H1 (cell line): Measurements from ENCODE around the gene TGFBR2. TPM values are rescaled to one million over a fixed set of nuclear protein-coding genes. Genes with fewer than 3 reads are reported as not detected.

Experiments used
- CTCF ChIA-PET: fragments of 300-600 bp; sonication (Branson Sonifier 250); formaldehyde crosslinking; loops from one replicate; lab custom pipeline; 2021; ENCODE audit not compliant: partially characterized antibody; lab: Charles Lee
- POLR2A ChIA-PET: fragments of 300-600 bp; sonication (Branson Sonifier 250); formaldehyde crosslinking; loops from one replicate; lab custom pipeline; 2021; ENCODE audit warnings: inconsistent platforms; ENCODE audit not compliant: partially characterized antibody; lab: Charles Lee
- DNase-seq, 2 experiments: peaks; one replicate each; pipeline versions ENCODE4 v3.0.0 to v3.0.0-alpha.2; 2010 to 2022; ENCODE audit warnings: low spot score in 2 of 2, low read depth in 1 of 2, mixed read lengths in 1 of 2
- FAIRE-seq: peaks from 2 replicates; lab custom pipeline; 2011; peaks lifted over from hg19 to GRCh38; lab: Jason Lieb, UNC
- H2AFZ ChIP-seq: 2 replicates; pipeline ENCODE4 v1.8.1; 2012; ENCODE audit warnings: low read length, inconsistent platforms
- H2AK5ac ChIP-seq: 2 replicates; pipeline ENCODE4 v1.6.1; 2013; ENCODE audit warnings: low read depth, low read length
- H2BK120ac ChIP-seq: replicated peaks from 2 replicates; pipeline ENCODE3; 2013; ENCODE audit warnings: low read depth, low read length, inconsistent platforms
- H2BK12ac ChIP-seq: 2 replicates; pipeline ENCODE4 v1.6.1; 2013; ENCODE audit warnings: low read depth, low read length
- H2BK15ac ChIP-seq: 2 replicates; pipeline ENCODE4 v1.6.1; 2013; ENCODE audit warnings: low read length
- H2BK20ac ChIP-seq: 2 replicates; pipeline ENCODE4 v1.6.1; 2013; ENCODE audit warnings: low read length
- H2BK5ac ChIP-seq: 2 replicates; pipeline ENCODE4 v1.6.1; 2013; ENCODE audit warnings: low read depth, low read length
- H3K14ac ChIP-seq: 2 replicates; pipeline ENCODE4 v1.6.1; 2013; ENCODE audit warnings: inconsistent platforms; ENCODE audit not compliant: insufficient read length
- H3K18ac ChIP-seq: 2 replicates; pipeline ENCODE4 v1.6.1; 2013; ENCODE audit warnings: low read length; ENCODE audit errors: extremely low read depth
- H3K23ac ChIP-seq: 2 replicates; pipeline ENCODE4 v1.6.1; 2013; ENCODE audit warnings: inconsistent platforms; ENCODE audit not compliant: insufficient read length
- H3K23me2 ChIP-seq: 2 replicates; pipeline ENCODE4 v1.6.1; 2013; ENCODE audit warnings: low read depth, low read length
- H3K27ac ChIP-seq: 2 replicates; pipeline ENCODE4 v1.6.1; 2011; ENCODE audit warnings: low read depth, low read length, inconsistent platforms
- H3K27me3 ChIP-seq, 4 experiments: replicated peaks in 1 of 4; 1 replicate in 1 of 4; 2 replicates in 3 of 4; pipeline versions ENCODE4 v1.6.1 to v1.8.1; 2011 to 2013; ENCODE audit warnings: low read length in 3 of 4, mild to moderate bottlenecking in 3 of 4, inconsistent platforms in 2 of 4, mixed read lengths in 2 of 4, moderate library complexity in 1 of 4; ENCODE audit not compliant: control insufficient read depth in 3 of 4, insufficient read depth in 3 of 4; ENCODE audit errors: extremely low read depth in 1 of 4
- H3K36me3 ChIP-seq, 4 experiments: 2 replicates each; pipeline versions ENCODE4 v1.6.1 to v1.8.1; 2011 to 2013; ENCODE audit warnings: mild to moderate bottlenecking in 4 of 4, low read length in 3 of 4, moderate library complexity in 2 of 4, control low read depth in 1 of 4, inconsistent platforms in 1 of 4; ENCODE audit not compliant: insufficient read depth in 4 of 4, control insufficient read depth in 2 of 4
- H3K4ac ChIP-seq: replicated peaks from 2 replicates; pipeline ENCODE3; 2013; ENCODE audit warnings: low read length, low read depth, mixed read lengths, inconsistent platforms; ENCODE audit not compliant: insufficient read length
- H3K4me1 ChIP-seq, 4 experiments: replicated peaks in 1 of 4; 1 replicate in 1 of 4; 2 replicates in 3 of 4; pipeline versions ENCODE4 v1.6.1 to v1.8.1; 2011 to 2013; ENCODE audit warnings: low read length in 3 of 4, inconsistent platforms in 2 of 4, mixed read lengths in 1 of 4; ENCODE audit not compliant: insufficient read depth in 4 of 4, control insufficient read depth in 3 of 4
- H3K4me2 ChIP-seq, 2 experiments: 2 replicates each; pipeline versions ENCODE4 v1.6.1 to v1.8.1; 2011 to 2013; ENCODE audit warnings: low read depth in 2 of 2, low read length in 2 of 2, control low read depth in 1 of 2, inconsistent platforms in 1 of 2, mild to moderate bottlenecking in 1 of 2; ENCODE audit not compliant: insufficient read depth in 1 of 2
- H3K4me3 ChIP-seq, 4 experiments: fragments of 200-600, 300-600 bp in 1 of 4; sonication (generic), shearing (Covaris generic), sonication (Bioruptor Twin) in 1 of 4; 2 replicates each; pipeline versions ENCODE4 v1.5.1 to v1.8.1; 2011 to 2016; ENCODE audit warnings: low read length in 4 of 4, low read depth in 3 of 4, control low read depth in 2 of 4, inconsistent platforms in 2 of 4, mild to moderate bottlenecking in 2 of 4, mixed read lengths in 1 of 4, moderate library complexity in 1 of 4; ENCODE audit not compliant: insufficient read depth in 2 of 4; ENCODE audit errors: extremely low read depth in 1 of 4
- H3K56ac ChIP-seq: replicated peaks from 2 replicates; pipeline ENCODE3; 2013; ENCODE audit warnings: low read depth, mild to moderate bottlenecking, mixed read lengths, low read length, inconsistent platforms; ENCODE audit not compliant: insufficient read length
- H3K79me1 ChIP-seq: 2 replicates; pipeline ENCODE4 v1.6.1; 2013; ENCODE audit warnings: low read depth, low read length, control low read depth
- H3K79me2 ChIP-seq, 2 experiments: 2 replicates each; pipeline versions ENCODE4 v1.6.1 to v1.8.1; 2012 to 2013; ENCODE audit warnings: low read length in 2 of 2, mild to moderate bottlenecking in 2 of 2, inconsistent platforms in 1 of 2; ENCODE audit not compliant: insufficient read depth in 2 of 2, control insufficient read depth in 1 of 2
- H3K9ac ChIP-seq, 4 experiments: replicated peaks in 1 of 4; 1 replicate in 1 of 4; 2 replicates in 3 of 4; pipeline versions ENCODE4 v1.6.1 to v1.8.1; 2011 to 2013; ENCODE audit warnings: low read depth in 3 of 4, low read length in 3 of 4, control low read depth in 2 of 4, mild to moderate bottlenecking in 2 of 4, moderate library complexity in 2 of 4, inconsistent platforms in 1 of 4; ENCODE audit errors: extremely low read depth in 1 of 4
- H3K9me3 ChIP-seq, 2 experiments: 2 replicates each; pipeline versions ENCODE4 v1.6.1 to v1.8.1; 2012 to 2013; ENCODE audit warnings: mild to moderate bottlenecking in 2 of 2, moderate library complexity in 2 of 2, control low read depth in 1 of 2, inconsistent platforms in 1 of 2, low read depth in 1 of 2, low read length in 1 of 2, mixed read lengths in 1 of 2; ENCODE audit not compliant: insufficient read depth in 2 of 2
- H4K20me1 ChIP-seq, 2 experiments: replicated peaks in 1 of 2; 2 replicates each; pipeline versions ENCODE3 to v1.8.1; 2011 to 2013; ENCODE audit warnings: inconsistent platforms in 2 of 2, low read length in 2 of 2, mild to moderate bottlenecking in 1 of 2; ENCODE audit not compliant: insufficient read depth in 2 of 2, control insufficient read depth in 1 of 2
- H4K5ac ChIP-seq: 2 replicates; pipeline ENCODE4 v1.6.1; 2013; ENCODE audit warnings: low read length, low read depth, mixed read lengths, inconsistent platforms; ENCODE audit not compliant: insufficient read length
- H4K8ac ChIP-seq: 2 replicates; pipeline ENCODE4 v1.8.0; 2013; ENCODE audit warnings: mild to moderate bottlenecking, moderate library complexity, low read length, inconsistent platforms; ENCODE audit not compliant: insufficient read depth; ENCODE audit errors: extremely low read depth
- H4K91ac ChIP-seq: replicated peaks from 2 replicates; pipeline ENCODE3; 2013; ENCODE audit warnings: low read length, mixed read lengths, inconsistent platforms; ENCODE audit not compliant: insufficient read length
- ATF3 ChIP-seq: IDR thresholded peaks from 2 replicates; pipeline ENCODE4 v1.6.1; 2011; ENCODE audit warnings: low read depth, mild to moderate bottlenecking, low read length; ENCODE audit not compliant: insufficient read depth
- CHD2 ChIP-seq: IDR thresholded peaks from 2 replicates; pipeline ENCODE4 v1.6.1; 2012; ENCODE audit warnings: low read length, improper control_type of control experiment
- E2F6 ChIP-seq: IDR thresholded peaks from 2 replicates; pipeline ENCODE4 v1.6.1; 2012; ENCODE audit warnings: inconsistent platforms
- EGR1 ChIP-seq: IDR thresholded peaks from 2 replicates; pipeline ENCODE4 v1.6.1; 2011; ENCODE audit warnings: low read depth, low read length, borderline replicate concordance
- FOSL1 ChIP-seq: IDR thresholded peaks from 2 replicates; pipeline ENCODE4 v1.6.1; 2011; ENCODE audit warnings: mild to moderate bottlenecking, low read depth, low read length, moderate library complexity; ENCODE audit not compliant: insufficient read depth
- KDM4A ChIP-seq: IDR thresholded peaks from one replicate; pipeline ENCODE4 v1.7.1; 2012; ENCODE audit warnings: low read depth, mild to moderate bottlenecking, moderate library complexity, low read length, inconsistent platforms; ENCODE audit not compliant: severe bottlenecking
- MAFK ChIP-seq: IDR thresholded peaks from 2 replicates; pipeline ENCODE4 v1.6.1; 2012; ENCODE audit warnings: low read depth, mild to moderate bottlenecking, improper control_type of control experiment, low read length
- PHF8 ChIP-seq: fragments of 200-600 bp; sonication (generic); conservative IDR thresholded peaks from 2 replicates; pipeline ENCODE4 v1.7.1; 2012; ENCODE audit warnings: low read depth, mild to moderate bottlenecking, inconsistent platforms, low read length, moderate library complexity
- SIN3A ChIP-seq, 2 experiments: IDR thresholded peaks in 1 of 2; conservative IDR thresholded peaks in 1 of 2; 2 replicates each; pipeline ENCODE4 v1.6.1; 2011 to 2012; ENCODE audit warnings: low read length in 2 of 2, improper control_type of control experiment in 1 of 2, low read depth in 1 of 2, mild to moderate bottlenecking in 1 of 2
- SIRT6 ChIP-seq: IDR thresholded peaks from one replicate; pipeline ENCODE4 v1.7.1; 2012; ENCODE audit warnings: low read length, inconsistent platforms
- SUZ12 ChIP-seq: fragments of 200-600 bp; sonication (generic); IDR thresholded peaks from 2 replicates; pipeline ENCODE4 v1.6.1; 2012; ENCODE audit warnings: mild to moderate bottlenecking, inconsistent platforms, low read length, moderate library complexity, mixed read lengths
- WGBS, 2 experiments: shearing (Covaris generic) in 1 of 2; methylation state at CpG; one replicate each; pipeline versions ENCODE4 v1.1.6 to v1.1.7; 2013 to 2015; ENCODE audit warnings: low lambda C conversion rate in 2 of 2, mixed read lengths in 2 of 2, inconsistent platforms in 1 of 2, low coverage in 1 of 2, missing lambda C conversion rate in 1 of 2; ENCODE audit not compliant: insufficient replicate concordance in 2 of 2, insufficient coverage in 1 of 2, insufficient read length in 1 of 2; ENCODE audit errors: extremely low coverage in 1 of 2, missing lambda C conversion rate in 1 of 2; 5-methylcytosine and 5-hydroxymethylcytosine counted together
- polyA plus RNA-seq, 7 experiments: library from polyadenylated mRNA; depleted of rRNA in 3 of 7; stranded (reverse) in 5 of 7; unstranded in 2 of 7; fragments of >200 nt in 5 of 7; fragments of 200-250 nt in 2 of 7; gene quantifications; 1 replicate in 5 of 7; 2 replicates in 1 of 7; 4 replicates in 1 of 7; pipeline versions ENCODE4 v1.2.1 to v1.2.3, GENCODE V29; 2011 to 2013; ENCODE audit warnings: missing spikeins in 2 of 7, mixed read lengths in 2 of 7
- total RNA-seq: library from RNA; stranded (reverse); fragmentation: NEBNext Ultra II Directional; extraction: Animal tissue kit (Norgen Biotek cat#: 25700); gene quantifications from 2 replicates; pipeline ENCODE4 v1.2.1, GENCODE V29; 2021

TGFBR2 gene
- total and polyA plus RNA-seq, 2 of the 8 experiments (the other 6 are each of a cell fraction or from before 2014, with no cell fraction given) = 4.2 to 7.4 TPM

- Histone ChIP-seq H3K79me1 (no peaks in the 10 kb centered on the region), H3K4me2 (no peak overlapping the region), H3K9ac (no peak overlapping the region; a peak in 1 of 7 replicates), H3K4me3 (no peak overlapping the region), H3K14ac (no peak overlapping the region), H2AFZ (no peak overlapping the region), H4K91ac (no peak overlapping the region), H3K36me3 (peaks cover 0 to 6% (median under 1%) of the 10 kb centered on the region in 4 experiments; a peak in 3 of 8 replicates), H3K27ac (no peak overlapping the region), H3K4me1 (peaks cover 0 to 7% (median 5%) of the 10 kb centered on the region in 4 experiments; a peak in 4 of 7 replicates), H3K79me2 (no peaks in the 10 kb centered on the region), H2BK120ac (no peak overlapping the region), H2BK5ac (no peak overlapping the region), H3K18ac (no peak overlapping the region), H3K56ac (no peak overlapping the region), H3K23ac (no peak overlapping the region), H3K23me2 (no peaks in the 10 kb centered on the region), H3K27me3 (no peaks in the 10 kb centered on the region), H3K9me3 (no peaks in the 10 kb centered on the region), H2BK15ac (no peak overlapping the region), H4K8ac (no peak overlapping the region), H2BK20ac (no peak overlapping the region), H2BK12ac (no peak overlapping the region), H3K4ac (no peak overlapping the region), H2AK5ac (no peak overlapping the region), H4K5ac (no peak overlapping the region), H4K20me1 (no peaks in the 10 kb centered on the region)
- no peak for DNase-seq
- 69% methylated on average over 1 of the region's 1 CpG; no CpG with 5 or more reads in 1 of the 2 experiments for WGBS, 2 experiments
- CTCF ChIA-PET = interaction anchor here (0.9 to 6.6 kb wide), 2 partner anchors 11 to 362 kb away, joined by 3 to 51 read pairs; no protein-coding TSS in a partner anchor
- no peak for FAIRE-seq
- POLR2A ChIA-PET = no interaction called here
- no peak for TF ChIP-seq SUZ12
- TF ChIP-seq EGR1 = no peak
- no peak for TF ChIP-seq SIRT6
- no peak for TF ChIP-seq E2F6
- no peak for TF ChIP-seq SIN3A (conservative IDR thresholded peaks at IDR 0.05 in 1 of 2, IDR thresholded peaks at IDR 0.05 in 1 of 2; ENCODE audit: low read depth in 1 of 2, low read length in 2 of 2)
- TF ChIP-seq CHD2 = no peak
- TF ChIP-seq ATF3 = no peak
- no peak for TF ChIP-seq PHF8
- no peak for TF ChIP-seq MAFK
- no peak for TF ChIP-seq FOSL1
- no peak for TF ChIP-seq KDM4A
Observed at GRCh38 chr3:30682434-30683155, 76.2 kb downstream of the TGFBR2 start.
